ENCODE results near the gene GNE.
A peak's percentile ranks its signal among the peaks of the same experiment; 100 is the strongest.
"Not testable (repeated sequence)": the region's sequence is repeated elsewhere in the genome, so short reads cannot be mapped to it uniquely, and the experiment has no call there.

GNE gene

GRCh38 chr9:36268007-36268427, 9.8 kb upstream of the GNE start:
- DNase-seq = no peak

- DNase-seq = no peak
These were observed 6.6 kb upstream of the GNE start for GRCh38 chr9:36264896-36265295.

GRCh38 chr9:36263683-36264082, 5.4 kb upstream of the GNE start:
- DNase-seq = no peak

GRCh38 chr9:36258996-36259533, 817 bp upstream of the GNE start:
- DNase-seq = no peak

- no peak for DNase-seq
These were observed 6.8 kb downstream of the GNE start for GRCh38 chr9:36251428-36251827.

GRCh38 chr9:36250079-36250478, 8.2 kb downstream of the GNE start:
- DNase-seq = no peak

GRCh38 chr9:36249189-36249588, 9.1 kb downstream of the GNE start:
- DNase-seq = no peak

- DNase-seq = not testable (repeated sequence)
These were observed 10.2 kb downstream of the GNE start for GRCh38 chr9:36248061-36248460.

- no peak for DNase-seq
These were observed 10.9 kb downstream of the GNE start for GRCh38 chr9:36247356-36247755.

GRCh38 chr9:36245906-36246305, 12.3 kb downstream of the GNE start:
- no peak for DNase-seq

- DNase-seq = not testable (repeated sequence)
These were observed 18.6 kb downstream of the GNE start for GRCh38 chr9:36239675-36240074.

GRCh38 chr9:36239205-36239604, 19.0 kb downstream of the GNE start:
- DNase-seq = not testable (repeated sequence)

- no peak for DNase-seq
These were observed 21.0 kb downstream of the GNE start for GRCh38 chr9:36237230-36237629.

GRCh38 chr9:36222449-36222848, 35.8 kb downstream of the GNE start:
- no peak for DNase-seq

GRCh38 chr9:36221667-36222066, 36.6 kb downstream of the GNE start:
- no peak for DNase-seq

- peak; percentile 36 for DNase-seq
These were observed 39.8 kb downstream of the GNE start for GRCh38 chr9:36218411-36218901.

GRCh38 chr9:36218011-36218410, 40.2 kb downstream of the GNE start:
- DNase-seq = no peak

GRCh38 chr9:36217256-36217968, 40.8 kb downstream of the GNE start:
- no peak for DNase-seq

GRCh38 chr9:36214571-36214970, 43.7 kb downstream of the GNE start:
- DNase-seq = no peak

- DNase-seq = no peak
These were observed 44.3 kb downstream of the GNE start for GRCh38 chr9:36213989-36214388.

GRCh38 chr9:36213387-36213786, 44.9 kb downstream of the GNE start:
- no peak for DNase-seq

- DNase-seq = no peak
These were observed 46.7 kb downstream of the GNE start for GRCh38 chr9:36211510-36211909.

- DNase-seq = no peak
These were observed 47.5 kb downstream of the GNE start for GRCh38 chr9:36210722-36211121.

GRCh38 chr9:36208521-36209253, 49.6 kb downstream of the GNE start:
- DNase-seq = no peak
